GM18951 (cell line): ENCODE results near the gene DDHD1.
"Not testable (repeated sequence)": the region's sequence is repeated elsewhere in the genome, so short reads cannot be mapped to it uniquely, and the experiment has no call there.

Experiments used
- POLR2A ChIP-seq: IDR thresholded peaks from 4 replicates; pipeline ENCODE4 v1.6.1; 2011; ENCODE audit warnings: mild to moderate bottlenecking; ENCODE audit not compliant: insufficient read length, insufficient read depth; ENCODE audit errors: extremely low read depth
- in situ Hi-C: fragments of 300-500 bp; cut with MboI; formaldehyde crosslinking; loops from one replicate; pipeline ENCODE4 v1.12.0; 2022; ENCODE audit warnings: low sequenced_read_pairs, mixed read lengths, inconsistent platforms; ENCODE audit not compliant: unreplicated experiment

DDHD1 gene

GRCh38 chr14:53146739-53147138, 6.4 kb downstream of the DDHD1 start:
- in situ Hi-C loops: no loop called here
- TF ChIP-seq POLR2A: no peak

- in situ Hi-C loops: no loop called here
- TF ChIP-seq POLR2A: no peak
Measured at GRCh38 chr14:53144244-53144643, 8.9 kb downstream of the DDHD1 start.

- TF ChIP-seq POLR2A: no peak
- in situ Hi-C loops: no loop called here
Measured at GRCh38 chr14:53140585-53140984, 12.5 kb downstream of the DDHD1 start.

- no peak for TF ChIP-seq POLR2A
- in situ Hi-C loops: no loop called here
Measured at GRCh38 chr14:53137568-53138203, 15.4 kb downstream of the DDHD1 start.

- in situ Hi-C loops: not testable (repeated sequence)
Measured at GRCh38 chr14:53130491-53130890, 22.6 kb downstream of the DDHD1 start.

- in situ Hi-C loops: no loop called here
- TF ChIP-seq POLR2A: no peak
Measured at GRCh38 chr14:53128303-53129028, 24.7 kb downstream of the DDHD1 start.

GRCh38 chr14:53127832-53128231, 25.3 kb downstream of the DDHD1 start:
- in situ Hi-C loops: no loop called here
- no peak for TF ChIP-seq POLR2A

- in situ Hi-C loops: no loop called here
- no peak for TF ChIP-seq POLR2A
Measured at GRCh38 chr14:53127151-53127550, 26.0 kb downstream of the DDHD1 start.

- no peak for TF ChIP-seq POLR2A
- in situ Hi-C loops: no loop called here
Measured at GRCh38 chr14:53126731-53127130, 26.4 kb downstream of the DDHD1 start.

- in situ Hi-C loops: no loop called here
- no peak for TF ChIP-seq POLR2A
Measured at GRCh38 chr14:53124786-53125185, 28.3 kb downstream of the DDHD1 start.

- in situ Hi-C loops: not testable (repeated sequence)
Measured at GRCh38 chr14:53121419-53121818, 31.7 kb downstream of the DDHD1 start.

GRCh38 chr14:53117479-53117878, 35.6 kb downstream of the DDHD1 start:
- in situ Hi-C loops: not testable (repeated sequence)

- in situ Hi-C loops: no loop called here
- TF ChIP-seq POLR2A: no peak
Measured at GRCh38 chr14:53113989-53114388, 39.1 kb downstream of the DDHD1 start.

GRCh38 chr14:53110096-53110495, 43.0 kb downstream of the DDHD1 start:
- no peak for TF ChIP-seq POLR2A
- in situ Hi-C loops: no loop called here
